Stimulated activated CD8-positive, alpha-beta memory T cell treated with anti-CD3 and anti-CD28 coated beads, Interleukin-12 subunit alpha, Interleukin-12 subunit beta, amount 100 ng/mL, for 1 hour (primary cell): Measurements from ENCODE around the gene OPHN1.
"Not testable (repeated sequence)": the region's sequence is repeated elsewhere in the genome, so short reads cannot be mapped to it uniquely, and the experiment has no call there.

ENCODE experiments used
- DNase-seq: peaks from one replicate; pipeline ENCODE4 v3.0.0-alpha.2; 2020; ENCODE audit warnings: low read depth

OPHN1 gene

DNA sequence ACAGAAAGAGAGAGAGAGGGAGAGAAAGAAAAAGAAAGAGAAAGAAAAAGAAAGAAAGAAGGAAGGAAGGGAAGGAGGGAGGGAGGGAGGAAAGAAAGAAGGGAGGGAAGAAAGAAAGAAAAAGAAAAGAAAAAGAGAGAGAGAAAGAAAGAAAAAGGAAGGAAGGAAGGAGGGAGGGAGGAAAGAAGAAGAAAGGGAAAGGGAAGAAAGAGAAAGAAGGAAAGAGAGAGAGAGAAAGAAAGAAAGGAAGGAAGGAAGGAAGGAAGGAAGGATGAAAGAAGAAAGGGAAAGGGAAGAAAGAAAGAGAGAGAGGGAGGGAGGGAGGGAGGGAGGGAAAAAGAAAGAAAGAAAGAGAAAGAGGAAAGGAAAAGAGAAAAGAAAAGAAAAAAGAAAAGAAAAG, 10.8 kb downstream of the OPHN1 start:
- DNase-seq = no peak

DNA sequence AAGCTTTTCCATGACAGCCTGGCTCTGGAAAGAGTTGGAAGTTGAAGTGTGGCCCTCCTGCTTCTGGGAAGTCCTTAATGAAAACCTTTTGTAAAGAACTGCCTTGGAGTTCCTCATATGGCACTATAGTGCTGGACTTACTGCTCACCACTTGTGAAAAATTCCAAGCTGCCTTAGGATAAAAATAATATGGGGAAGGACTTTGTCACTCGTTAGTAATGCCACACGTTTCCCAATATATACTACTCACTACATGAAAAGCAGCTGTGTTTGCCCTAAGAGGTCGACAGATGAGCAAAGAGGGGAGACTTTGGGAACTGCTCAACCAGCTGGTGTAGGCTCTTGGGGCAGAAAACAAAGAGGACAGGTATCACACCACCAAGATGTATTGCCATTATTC, 11.7 kb downstream of the OPHN1 start:
- no peak for DNase-seq

GRCh38 chrX:68420559-68420958, 12.7 kb downstream of the OPHN1 start:
- no peak for DNase-seq

- DNase-seq = no peak
These were observed 13.3 kb downstream of the OPHN1 start for GRCh38 chrX:68419975-68420374.

GRCh38 chrX:68417651-68418050, 15.6 kb downstream of the OPHN1 start:
- DNase-seq = no peak

- DNase-seq = no peak
These were observed 16.7 kb downstream of the OPHN1 start for GRCh38 chrX:68416592-68416991.

DNA sequence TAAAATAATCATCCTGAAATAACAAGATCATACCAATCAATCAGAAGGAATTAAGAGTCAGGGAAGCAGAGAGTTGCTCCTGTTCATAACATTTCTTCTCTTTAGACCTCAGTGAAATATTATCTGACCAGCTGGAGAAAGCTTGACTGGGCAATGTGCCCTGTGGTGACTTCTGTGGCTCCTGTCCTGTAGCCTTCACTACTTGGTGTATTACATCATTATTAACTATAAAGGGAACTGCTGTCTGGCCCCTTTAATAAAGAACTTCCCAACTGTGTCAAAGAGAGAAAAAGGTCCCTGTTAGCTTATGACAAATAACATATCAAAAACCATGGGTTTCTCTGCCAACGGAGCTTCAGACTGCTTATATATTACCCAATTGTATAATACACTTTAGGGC, 18.0 kb downstream of the OPHN1 start:
- no peak for DNase-seq

GRCh38 chrX:68413254-68413653, 20.0 kb downstream of the OPHN1 start:
- DNase-seq = no peak

DNA sequence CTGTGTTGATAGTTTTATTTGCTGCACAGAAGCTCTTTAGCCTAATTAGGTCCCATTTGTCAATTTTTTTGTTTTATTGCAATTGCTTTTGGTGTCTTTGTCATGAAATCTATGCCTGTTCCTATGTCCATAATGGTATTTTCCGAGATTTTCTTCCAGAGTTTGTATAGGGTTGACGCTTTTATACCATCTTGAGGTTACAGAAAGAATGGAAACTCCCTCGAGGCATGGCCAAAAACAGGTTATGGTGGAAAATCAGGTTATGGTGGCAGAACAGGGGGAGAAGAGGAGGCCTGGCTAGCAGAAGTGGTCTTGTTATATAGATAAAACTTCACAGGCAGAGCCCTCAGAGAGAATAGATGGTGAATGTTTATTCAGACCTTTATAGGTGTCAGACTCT, 21.6 kb downstream of the OPHN1 start:
- no peak for DNase-seq

GRCh38 chrX:68409194-68409593, 24.1 kb downstream of the OPHN1 start:
- no peak for DNase-seq

GRCh38 chrX:68403522-68403921, 29.8 kb downstream of the OPHN1 start:
- no peak for DNase-seq

DNA sequence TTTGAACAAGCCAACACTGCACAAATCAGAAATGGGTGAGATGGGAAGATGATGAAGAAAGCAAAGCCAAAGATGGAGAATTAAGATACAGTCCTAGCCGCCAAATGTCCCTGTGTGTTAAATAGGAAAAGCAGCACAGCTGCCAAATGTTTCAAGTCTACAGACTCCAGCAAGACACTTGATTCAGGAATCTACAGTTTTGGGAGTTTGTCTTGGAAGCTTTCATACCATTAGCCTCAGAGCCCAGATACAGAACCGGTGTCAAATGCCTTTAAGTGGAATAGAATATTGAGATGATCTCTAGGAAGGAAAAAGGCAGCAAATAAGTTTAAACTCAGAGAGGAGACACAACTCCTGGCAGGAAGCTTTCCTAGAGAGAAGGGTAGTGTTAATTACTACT, 30.3 kb downstream of the OPHN1 start:
- DNase-seq = no peak

DNA sequence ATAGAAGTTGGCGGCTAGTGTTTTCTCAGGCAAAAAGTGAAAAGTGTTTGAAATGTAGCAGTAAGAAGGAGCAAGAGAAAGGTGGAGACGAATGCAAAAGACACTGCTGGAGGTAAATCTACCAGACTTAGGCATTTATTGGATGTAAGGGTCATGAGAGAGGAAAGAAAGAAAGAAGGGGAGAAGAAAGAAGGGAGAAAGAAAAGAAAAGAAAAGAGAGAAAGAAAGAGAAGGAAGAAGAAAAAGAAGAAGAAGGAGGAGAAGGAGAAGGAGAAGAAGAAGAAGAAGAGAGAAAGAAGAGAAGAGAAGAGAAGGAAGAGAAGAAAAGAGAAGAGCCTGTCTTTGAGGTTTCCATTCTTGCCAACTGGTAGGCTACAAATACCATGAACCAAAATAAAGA, 31.2 kb downstream of the OPHN1 start:
- no peak for DNase-seq

GRCh38 chrX:68398291-68398690, 35.0 kb downstream of the OPHN1 start:
- no peak for DNase-seq

- no peak for DNase-seq
These were observed 36.3 kb downstream of the OPHN1 start for GRCh38 chrX:68396953-68397352.

- DNase-seq = not testable (repeated sequence)
These were observed 43.8 kb downstream of the OPHN1 start for GRCh38 chrX:68389419-68389960.

DNA sequence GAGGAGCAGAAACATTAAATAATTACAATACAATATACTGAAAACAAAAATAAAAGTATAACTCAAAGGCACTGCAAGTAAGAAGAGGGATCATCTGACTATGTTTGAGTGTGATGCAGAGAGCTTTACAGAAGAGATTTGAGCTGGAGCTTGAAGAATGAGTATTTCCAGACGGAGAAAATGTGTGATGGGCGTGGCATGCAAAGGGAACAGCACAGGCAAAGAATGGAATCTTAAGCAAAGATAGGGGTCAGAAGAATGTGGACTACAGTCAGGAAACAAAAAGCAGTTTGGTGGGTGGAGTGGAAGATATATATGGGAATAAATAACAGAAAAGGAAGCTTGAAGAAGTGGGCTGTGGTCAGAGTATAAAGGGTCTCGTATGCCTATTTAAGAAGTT, 45.5 kb downstream of the OPHN1 start:
- DNase-seq = no peak

DNA sequence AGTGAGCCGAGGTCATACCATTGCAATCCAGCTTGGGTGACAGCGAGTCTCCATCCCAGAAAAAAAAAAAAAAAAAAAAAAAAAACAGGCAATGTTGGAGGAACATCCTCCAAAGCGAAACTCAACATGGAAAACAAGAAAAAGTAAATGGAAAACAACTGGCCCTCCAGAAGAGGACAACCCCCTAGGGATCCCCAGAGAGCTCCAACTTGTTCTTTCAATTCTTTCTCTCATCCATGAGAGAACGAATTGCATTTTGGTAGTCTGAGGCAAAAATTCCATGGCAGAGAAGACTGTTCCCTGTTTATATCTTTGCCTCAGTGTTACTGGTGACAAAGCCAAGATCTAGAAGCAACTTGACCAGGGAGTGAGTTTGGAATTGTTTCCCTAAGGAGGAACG, 49.8 kb downstream of the OPHN1 start:
- DNase-seq = no peak

DNA sequence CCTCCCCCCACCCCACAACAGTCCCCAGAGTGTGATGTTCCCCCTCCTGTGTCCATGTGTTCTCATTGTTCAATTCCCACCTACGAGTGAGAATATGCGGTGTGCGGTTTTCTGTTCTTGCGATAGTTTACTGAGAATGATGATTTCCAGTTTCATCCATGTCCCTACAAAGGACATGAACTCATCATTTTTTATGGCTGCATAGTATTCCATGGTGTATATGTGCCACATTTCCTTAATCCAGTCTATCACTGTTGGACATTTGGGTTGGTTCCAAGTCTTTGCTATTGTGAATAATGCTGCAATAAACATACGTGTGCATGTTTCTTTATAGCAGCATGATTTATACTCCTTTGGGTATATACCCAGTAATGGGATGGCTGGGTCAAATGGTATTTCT, 55.7 kb downstream of the OPHN1 start:
- DNase-seq = not testable (repeated sequence)

GRCh38 chrX:68376373-68376772, 56.9 kb downstream of the OPHN1 start:
- DNase-seq = no peak

GRCh38 chrX:68375803-68376202, 57.5 kb downstream of the OPHN1 start:
- no peak for DNase-seq

DNA sequence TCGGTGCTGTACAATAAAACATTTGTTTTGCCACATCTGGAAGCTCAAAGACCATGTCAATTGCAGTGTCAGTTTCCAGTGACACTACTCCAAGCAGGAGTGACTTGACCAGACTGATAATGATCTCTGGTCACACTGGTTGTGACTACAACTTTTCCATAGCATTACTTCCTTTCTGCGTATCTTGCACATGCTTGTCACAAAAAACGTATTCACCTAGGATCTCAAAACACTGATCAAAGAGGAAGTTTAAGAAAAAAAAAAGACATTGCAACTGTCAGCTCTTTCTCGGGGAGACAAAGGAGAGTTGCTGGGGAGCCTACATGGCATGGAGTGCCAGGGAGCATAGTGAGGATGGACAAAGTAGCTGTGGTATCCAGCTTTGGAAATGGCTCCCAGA, 60.6 kb downstream of the OPHN1 start:
- DNase-seq = no peak

DNA sequence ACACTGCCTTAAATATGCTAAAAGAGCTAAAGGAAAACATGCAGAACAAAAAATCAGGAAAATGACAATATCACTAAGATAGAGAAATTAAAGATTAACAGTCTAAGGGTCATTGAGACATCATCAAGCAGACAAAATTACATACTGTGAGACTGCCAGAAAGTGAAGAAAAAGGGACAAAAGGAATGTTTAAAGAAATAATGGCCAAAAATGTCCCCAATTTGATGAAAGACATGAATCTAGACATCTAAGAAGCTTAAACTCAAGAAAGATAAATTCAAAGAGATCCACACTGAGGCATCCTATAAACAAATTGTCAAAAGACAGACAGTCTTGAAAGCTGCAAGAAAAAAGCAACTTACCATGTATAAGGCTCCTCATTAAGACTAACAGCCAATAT, 63.7 kb downstream of the OPHN1 start:
- no peak for DNase-seq

DNA sequence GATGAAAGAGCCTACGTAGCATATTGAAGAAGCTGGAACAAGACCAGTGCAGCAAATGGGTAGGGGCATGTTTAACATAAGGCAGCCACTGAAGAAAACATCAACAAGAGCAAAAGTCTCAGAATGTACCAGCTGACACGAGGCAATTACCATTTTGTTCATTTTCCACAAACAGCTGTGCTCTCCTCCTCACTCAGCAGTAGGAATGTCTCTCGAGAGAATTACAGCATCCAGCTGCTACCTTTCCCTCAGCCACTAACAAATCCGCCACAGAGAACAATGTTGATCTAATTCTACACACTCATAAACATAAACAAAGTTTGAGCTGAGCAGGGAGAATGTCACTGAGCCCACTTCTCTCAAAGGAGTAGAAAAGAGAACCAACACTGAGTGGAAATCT, 68.0 kb downstream of the OPHN1 start:
- DNase-seq = no peak

DNA sequence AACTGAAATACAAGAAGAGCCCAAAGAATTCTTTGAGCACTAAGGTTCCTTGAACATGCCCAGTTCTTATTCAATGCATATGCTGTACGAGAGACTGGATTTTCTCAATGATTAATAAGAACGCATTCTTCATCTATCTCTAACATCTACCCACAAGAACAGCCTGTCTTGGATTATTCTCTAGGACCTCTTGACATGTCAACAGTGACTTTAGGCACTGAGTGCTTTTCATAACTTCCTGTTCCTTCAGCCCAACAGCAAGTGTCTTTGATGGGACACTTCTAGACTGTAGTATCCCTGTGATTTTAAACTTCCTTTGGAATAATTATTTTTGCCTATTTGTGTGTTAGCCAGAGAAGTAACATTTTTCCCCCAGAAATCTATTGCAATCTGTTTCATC, 69.3 kb downstream of the OPHN1 start:
- no peak for DNase-seq
